Activated T-cell treated with anti-CD3 and anti-CD28 coated beads, Interleukin-2, amount 50 U/mL, for 72 hours (primary cell): Measurements from ENCODE around the gene CNTLN. TPM values are rescaled to one million over a fixed set of nuclear protein-coding genes. Genes with fewer than 3 reads are reported as not detected.

Experiments used
- ATAC-seq, 2 donors: fragments of 150-1000 bp; cut with Tn5 transposase; replicated peaks in 1 of 2; 2 replicates each; pipeline ENCODE4 v1.10.0; 2021; ENCODE audit warnings: moderate library complexity in 2 of 2, mild to moderate bottlenecking in 1 of 2
- DNase-seq, 2 donors: peaks; one replicate each; pipeline ENCODE4 v3.0.0; 2021 to 2022; ENCODE audit warnings: mixed read lengths in 1 of 2
- H3K27ac Mint-ChIP-seq: one replicate; pipeline ENCODE4 v1.8.0; 2022; ENCODE audit warnings: mild to moderate bottlenecking, moderate library complexity, mixed read lengths
- H3K27me3 Mint-ChIP-seq: one replicate; pipeline ENCODE4 v1.8.0; 2022; ENCODE audit warnings: low read depth, mixed read lengths
- H3K36me3 Mint-ChIP-seq, 2 donors: one replicate each; pipeline ENCODE4 v1.8.0; 2022; ENCODE audit warnings: mixed read lengths in 2 of 2, mild to moderate bottlenecking in 1 of 2; ENCODE audit not compliant: insufficient read depth in 2 of 2
- H3K4me1 Mint-ChIP-seq: one replicate; pipeline ENCODE4 v1.8.0; 2022; ENCODE audit warnings: low read depth, mixed read lengths
- H3K4me3 Mint-ChIP-seq, 2 donors: one replicate each; pipeline ENCODE4 v1.8.0; 2022; ENCODE audit warnings: mild to moderate bottlenecking in 2 of 2, mixed read lengths in 2 of 2, moderate library complexity in 2 of 2
- H3K9me3 Mint-ChIP-seq, 2 donors: one replicate each; pipeline ENCODE4 v1.8.0; 2022; ENCODE audit warnings: mixed read lengths in 2 of 2
- total RNA-seq, 2 donors: library from RNA; stranded (reverse); gene quantifications; one replicate each; pipeline ENCODE4 v1.2.3, GENCODE V29; 2022

Gene CNTLN
- total RNA-seq, 2 donors from 2014 or later: 0.22 to 0.67 TPM

DNA sequence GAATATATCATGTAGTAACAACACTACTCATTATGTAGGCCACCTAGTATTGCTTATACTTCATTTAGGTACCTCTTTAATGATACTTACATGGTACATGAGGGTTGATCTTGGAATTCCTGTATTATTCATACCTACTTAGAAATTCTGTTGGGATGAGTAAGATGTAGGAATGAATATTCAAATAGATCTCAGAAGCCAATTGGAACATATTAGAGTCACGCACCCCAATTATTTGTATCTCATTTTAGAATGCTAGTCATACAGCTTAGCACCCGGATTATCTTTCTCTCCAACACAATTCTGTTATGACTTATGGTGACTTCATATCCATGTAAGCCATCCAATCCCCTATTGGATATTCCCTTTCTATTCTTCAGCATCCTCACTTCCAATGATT lies 337.3 kb downstream of the CNTLN start:
- no peak overlapping the region for H3K4me3 Mint-ChIP-seq
- H3K36me3 Mint-ChIP-seq: no peaks in the 10 kb centered on the region
- no peaks in the 10 kb centered on the region for H3K27me3 Mint-ChIP-seq
- H3K27ac Mint-ChIP-seq: no peak overlapping the region
- H3K4me1 Mint-ChIP-seq: no peaks in the 10 kb centered on the region
- DNase-seq (no peak), ATAC-seq (no peak)
- H3K9me3 Mint-ChIP-seq: peaks cover 0 to 4% of the 10 kb centered on the region in 2 donors

DNA sequence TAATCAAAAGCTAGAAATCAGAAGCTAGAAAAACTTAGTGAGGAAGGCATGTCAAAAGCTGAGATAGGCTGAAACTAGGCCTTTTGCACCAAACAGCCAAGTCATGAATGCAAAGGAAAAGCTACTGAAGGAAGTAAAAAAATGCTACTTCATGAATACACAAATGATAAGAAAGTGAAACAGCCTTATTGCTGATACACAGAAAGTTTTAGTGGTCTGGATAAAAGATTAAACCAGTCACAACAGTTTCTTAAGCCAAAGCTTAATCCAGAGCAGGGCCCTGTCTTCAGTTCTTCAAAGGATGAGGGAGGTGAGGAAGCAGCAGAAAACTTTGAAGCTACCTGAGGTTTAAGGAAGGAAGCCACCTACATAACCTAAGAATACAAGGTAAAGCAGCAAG lies 341.6 kb downstream of the CNTLN start:
- DNase-seq (no peak), ATAC-seq (no peak)
- H3K9me3 Mint-ChIP-seq: peaks cover 2% of the 10 kb centered on the region in 2 donors
- no peaks in the 10 kb centered on the region for H3K4me1 Mint-ChIP-seq
- no peak overlapping the region for H3K4me3 Mint-ChIP-seq
- H3K27ac Mint-ChIP-seq: no peak overlapping the region
- no peaks in the 10 kb centered on the region for H3K36me3 Mint-ChIP-seq
- H3K27me3 Mint-ChIP-seq: no peaks in the 10 kb centered on the region

DNA sequence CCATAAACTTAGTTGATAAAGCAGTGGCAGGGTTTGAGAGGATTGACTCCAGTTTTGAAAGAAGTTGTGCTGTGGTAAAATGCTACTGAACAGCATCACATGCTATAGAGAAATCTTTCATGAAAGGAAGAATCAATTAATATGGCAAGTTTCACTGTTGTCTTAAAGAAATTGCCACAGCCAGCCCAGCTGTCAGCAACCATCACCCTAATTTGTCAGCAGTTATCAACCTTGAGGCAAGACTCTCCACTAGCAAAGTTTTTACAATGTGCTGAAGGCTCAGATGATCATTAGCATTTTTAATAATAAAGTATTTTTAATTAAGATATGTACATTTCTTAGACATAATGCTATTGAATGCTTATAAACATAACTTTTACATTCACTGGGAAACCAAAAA lies 343.0 kb downstream of the CNTLN start:
- DNase-seq (no peak), ATAC-seq (no peak)

DNA sequence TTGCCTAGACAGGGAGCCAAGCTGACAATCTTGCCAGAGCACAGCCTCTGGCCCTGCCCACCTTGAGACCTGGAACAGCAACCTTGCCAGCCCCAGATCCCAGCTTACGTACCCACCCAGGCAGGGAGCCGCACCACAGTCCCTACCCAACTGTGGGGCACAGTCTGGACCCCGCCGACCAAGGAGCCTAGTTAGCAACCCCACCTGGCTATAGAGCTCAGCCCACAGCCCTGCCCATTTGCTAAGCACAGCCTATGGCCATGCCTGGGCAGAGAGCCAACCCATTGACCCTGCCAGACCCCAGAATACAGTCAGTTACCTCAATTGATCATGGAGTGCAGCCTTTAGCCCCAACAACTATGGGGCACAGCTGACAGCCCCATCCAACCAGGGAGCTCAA lies 346.1 kb downstream of the CNTLN start:
- H3K4me1 Mint-ChIP-seq: no peaks in the 10 kb centered on the region
- H3K27me3 Mint-ChIP-seq: no peaks in the 10 kb centered on the region
- no peak for ATAC-seq
- H3K27ac Mint-ChIP-seq: no peak overlapping the region
- no peak for DNase-seq
- peaks cover 0 to 2% of the 10 kb centered on the region in 2 donors for H3K9me3 Mint-ChIP-seq
- H3K36me3 Mint-ChIP-seq: no peaks in the 10 kb centered on the region
- H3K4me3 Mint-ChIP-seq: no peak overlapping the region

More for the DNA sequence above, 343.0 kb downstream of the CNTLN start:
- no peaks in the 10 kb centered on the region for H3K27me3 Mint-ChIP-seq
- H3K9me3 Mint-ChIP-seq: peaks cover 0 to 2% of the 10 kb centered on the region in 2 donors
- no peaks in the 10 kb centered on the region for H3K4me1 Mint-ChIP-seq
- H3K36me3 Mint-ChIP-seq: no peaks in the 10 kb centered on the region
- H3K4me3 Mint-ChIP-seq: no peak overlapping the region
- H3K27ac Mint-ChIP-seq: no peak overlapping the region

DNA sequence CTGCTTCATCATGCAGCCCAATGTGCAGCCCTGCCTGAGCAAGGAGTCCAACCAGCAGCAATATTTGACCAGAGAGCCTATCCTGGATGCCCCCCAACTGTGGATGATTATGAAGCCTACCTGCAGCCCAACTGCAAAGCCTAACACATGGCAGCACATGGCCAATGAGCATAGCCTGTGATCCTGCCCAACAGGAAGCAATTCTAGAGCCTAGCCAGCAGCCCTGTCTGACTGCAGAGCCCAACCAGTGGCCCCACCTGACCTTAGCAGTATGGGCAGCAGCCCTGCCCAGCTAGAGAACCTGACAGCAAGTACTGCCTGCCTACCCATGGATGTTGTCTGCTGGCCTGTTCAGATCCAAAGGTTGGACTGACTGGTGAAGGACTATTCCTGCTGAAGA lies 346.7 kb downstream of the CNTLN start:
- H3K4me1 Mint-ChIP-seq: no peaks in the 10 kb centered on the region

DNA sequence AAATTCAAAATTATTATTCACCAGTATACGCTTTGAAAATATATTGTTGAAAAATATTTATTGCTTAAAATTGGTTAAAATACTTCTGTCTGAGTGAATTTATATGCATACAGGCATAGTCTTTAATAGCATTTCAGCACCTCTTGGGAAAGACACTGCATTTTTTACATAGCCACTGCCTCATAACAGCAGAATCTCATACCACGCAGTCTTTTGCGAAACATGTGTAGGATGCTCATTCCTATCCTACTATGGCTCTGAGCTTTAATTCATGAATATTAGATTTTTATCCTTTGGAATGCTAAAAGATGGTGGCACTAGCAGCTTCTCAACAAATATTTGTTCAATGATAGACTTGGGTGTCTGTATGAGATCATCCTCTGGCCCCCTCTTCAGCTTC lies 350.1 kb downstream of the CNTLN start:
- Mint-ChIP-seq H3K4me1 (no peaks in the 10 kb centered on the region), H3K9me3 (no peaks in the 10 kb centered on the region), H3K27ac (no peak overlapping the region), H3K27me3 (no peaks in the 10 kb centered on the region), H3K4me3 (no peak overlapping the region), H3K36me3 (no peaks in the 10 kb centered on the region)
- no peak for DNase-seq
- no peak for ATAC-seq

More for the DNA sequence above, 346.7 kb downstream of the CNTLN start:
- ATAC-seq (no peak), DNase-seq (no peak)
- no peak overlapping the region for H3K4me3 Mint-ChIP-seq
- peaks cover 0 to 2% of the 10 kb centered on the region in 2 donors for H3K9me3 Mint-ChIP-seq
- H3K27ac Mint-ChIP-seq: no peak overlapping the region
- H3K27me3 Mint-ChIP-seq: no peaks in the 10 kb centered on the region
- H3K36me3 Mint-ChIP-seq: no peaks in the 10 kb centered on the region

DNA sequence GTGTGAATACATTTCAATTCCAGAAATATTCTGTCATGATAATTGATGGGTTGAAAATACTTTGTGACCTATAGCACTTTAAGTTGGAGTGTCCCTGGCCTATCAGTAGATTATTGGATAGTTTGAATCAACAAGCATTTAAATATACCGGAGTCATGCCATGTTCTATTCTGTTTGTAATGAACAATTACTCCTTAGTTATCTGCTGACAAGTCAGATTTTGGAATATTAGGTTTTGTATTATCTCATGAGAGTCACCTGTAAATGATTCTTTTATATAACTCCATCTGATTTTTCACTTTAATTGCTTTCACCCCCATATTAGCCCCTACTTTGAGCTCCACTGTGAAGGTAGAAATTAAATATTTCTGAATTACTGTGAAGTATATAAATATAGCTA lies 351.6 kb downstream of the CNTLN start:
- no peaks in the 10 kb centered on the region for H3K4me1 Mint-ChIP-seq
- no peak overlapping the region for H3K4me3 Mint-ChIP-seq
- DNase-seq (no peak), ATAC-seq (no peak)
- no peaks in the 10 kb centered on the region for H3K36me3 Mint-ChIP-seq
- no peaks in the 10 kb centered on the region for H3K27me3 Mint-ChIP-seq
- no peaks in the 10 kb centered on the region for H3K9me3 Mint-ChIP-seq
- H3K27ac Mint-ChIP-seq: no peak overlapping the region

DNA sequence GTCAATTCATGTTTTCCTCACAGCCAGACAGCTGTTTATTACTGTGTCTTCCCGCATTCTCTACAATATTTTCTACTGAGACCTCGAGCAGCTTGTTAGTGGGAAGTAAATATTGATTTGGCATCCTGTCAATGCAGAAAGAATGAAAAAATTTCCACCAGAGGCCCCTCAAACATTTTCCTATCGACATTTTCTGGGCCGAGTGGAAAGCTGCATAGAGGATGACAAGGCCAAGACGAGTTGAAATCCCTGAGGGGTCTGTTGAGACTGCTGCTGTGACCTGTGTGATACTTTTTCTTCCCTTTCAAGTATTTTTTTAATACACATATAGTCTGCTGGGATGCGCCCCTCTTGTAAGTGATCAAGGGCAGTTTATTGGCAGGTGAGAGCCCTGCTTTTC lies 352.6 kb downstream of the CNTLN start:
- H3K36me3 Mint-ChIP-seq: no peaks in the 10 kb centered on the region
- no peak for DNase-seq
- no peak overlapping the region for H3K27ac Mint-ChIP-seq
- no peak overlapping the region for H3K4me3 Mint-ChIP-seq
- no peaks in the 10 kb centered on the region for H3K27me3 Mint-ChIP-seq
- no peak for ATAC-seq
- H3K9me3 Mint-ChIP-seq: no peaks in the 10 kb centered on the region
- H3K4me1 Mint-ChIP-seq: no peaks in the 10 kb centered on the region

DNA sequence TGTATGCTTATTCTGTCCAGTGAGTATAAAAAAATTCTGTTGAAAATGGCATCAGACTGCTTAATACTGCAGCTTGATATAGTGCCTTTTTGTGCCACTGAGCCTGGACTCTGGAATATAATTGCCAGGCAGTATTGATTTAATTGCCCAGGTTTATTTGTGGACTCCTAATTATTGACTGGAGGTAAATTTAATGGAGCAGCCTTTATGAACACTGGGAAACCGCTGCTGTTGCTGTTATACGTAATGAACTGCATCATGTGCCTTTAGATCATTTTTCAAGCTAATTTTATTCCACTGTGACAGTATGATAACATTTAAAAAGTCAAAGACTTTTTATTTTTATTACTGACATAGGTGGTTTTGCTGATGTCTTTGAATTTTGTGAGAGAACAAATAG lies 353.8 kb downstream of the CNTLN start:
- no peak for ATAC-seq
- H3K9me3 Mint-ChIP-seq: no peaks in the 10 kb centered on the region
- H3K27ac Mint-ChIP-seq: no peak overlapping the region
- H3K4me3 Mint-ChIP-seq: no peak overlapping the region
- no peaks in the 10 kb centered on the region for H3K27me3 Mint-ChIP-seq
- H3K36me3 Mint-ChIP-seq: no peaks in the 10 kb centered on the region
- DNase-seq: no peak
- H3K4me1 Mint-ChIP-seq: no peaks in the 10 kb centered on the region

DNA sequence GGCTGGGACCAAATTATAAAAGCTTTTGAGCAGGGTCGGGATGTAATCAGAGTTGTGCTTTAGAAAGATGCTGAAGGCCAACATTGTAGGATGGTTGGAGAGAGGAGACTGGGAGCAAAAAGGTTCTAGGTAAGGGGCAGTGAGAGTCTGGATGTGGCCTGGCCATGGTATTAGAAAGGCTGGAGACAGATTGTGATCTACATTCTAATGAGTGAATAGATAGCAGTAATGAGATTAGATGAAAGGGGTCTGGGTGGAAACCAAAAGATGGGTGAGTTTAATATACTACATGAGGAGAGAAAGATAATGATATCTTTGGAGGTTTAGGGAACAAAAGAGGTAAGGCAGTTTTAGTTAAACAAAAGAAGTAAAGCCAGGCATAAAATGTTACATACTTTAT lies 355.3 kb downstream of the CNTLN start:
- H3K9me3 Mint-ChIP-seq: no peaks in the 10 kb centered on the region
- H3K27me3 Mint-ChIP-seq: no peaks in the 10 kb centered on the region
- no peaks in the 10 kb centered on the region for H3K4me1 Mint-ChIP-seq
- H3K4me3 Mint-ChIP-seq: no peak overlapping the region
- ATAC-seq (no peak), DNase-seq (no peak)
- no peak overlapping the region for H3K27ac Mint-ChIP-seq
- H3K36me3 Mint-ChIP-seq: no peaks in the 10 kb centered on the region

DNA sequence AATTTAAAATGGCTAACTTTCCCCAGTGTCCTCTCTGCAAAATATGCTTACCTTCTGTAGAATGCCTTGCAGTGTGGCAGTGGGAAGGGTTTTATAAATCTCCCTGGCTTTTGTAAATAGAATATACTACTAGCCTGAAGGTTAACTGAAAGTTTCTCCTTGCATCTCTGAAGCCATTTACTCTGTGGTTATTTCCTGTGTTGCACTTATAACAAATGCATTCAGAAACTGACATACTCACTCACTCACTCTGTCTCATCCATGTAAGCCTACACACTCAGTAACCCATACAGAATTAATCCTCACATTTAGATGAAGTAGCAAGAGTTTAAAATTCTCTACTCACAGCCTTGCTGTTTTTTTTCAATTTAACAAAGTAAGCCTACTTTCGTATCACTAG lies 356.9 kb downstream of the CNTLN start:
- Mint-ChIP-seq H3K9me3 (no peaks in the 10 kb centered on the region), H3K4me1 (no peaks in the 10 kb centered on the region), H3K27me3 (no peaks in the 10 kb centered on the region), H3K4me3 (no peak overlapping the region), H3K36me3 (no peaks in the 10 kb centered on the region), H3K27ac (no peak overlapping the region)
- DNase-seq (no peak), ATAC-seq (no peak)

DNA sequence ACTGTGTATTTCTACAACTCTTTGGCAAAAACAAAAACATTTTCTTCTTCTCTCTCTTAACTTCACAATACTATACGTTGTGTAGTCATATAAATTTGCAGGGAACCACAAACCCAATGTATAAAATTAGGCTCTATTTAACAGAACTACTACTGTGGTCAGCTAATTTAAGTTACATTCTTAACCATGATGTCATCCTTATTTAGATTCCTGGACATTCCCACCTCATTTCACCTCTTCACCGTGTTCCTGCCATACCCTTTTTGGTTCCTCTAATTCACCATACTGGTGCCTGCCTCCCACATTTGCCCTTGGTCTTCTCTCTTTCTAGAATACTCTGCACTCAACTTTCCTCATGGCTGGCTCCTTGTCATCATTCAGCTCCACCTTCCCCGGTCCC lies 368.4 kb downstream of the CNTLN start:
- Mint-ChIP-seq H3K4me3 (no peak overlapping the region), H3K27me3 (no peaks in the 10 kb centered on the region), H3K36me3 (no peaks in the 10 kb centered on the region), H3K4me1 (no peaks in the 10 kb centered on the region), H3K27ac (no peak overlapping the region), H3K9me3 (peaks cover 0 to 13% of the 10 kb centered on the region in 2 donors)
- DNase-seq: no peak
- no peak for ATAC-seq

DNA sequence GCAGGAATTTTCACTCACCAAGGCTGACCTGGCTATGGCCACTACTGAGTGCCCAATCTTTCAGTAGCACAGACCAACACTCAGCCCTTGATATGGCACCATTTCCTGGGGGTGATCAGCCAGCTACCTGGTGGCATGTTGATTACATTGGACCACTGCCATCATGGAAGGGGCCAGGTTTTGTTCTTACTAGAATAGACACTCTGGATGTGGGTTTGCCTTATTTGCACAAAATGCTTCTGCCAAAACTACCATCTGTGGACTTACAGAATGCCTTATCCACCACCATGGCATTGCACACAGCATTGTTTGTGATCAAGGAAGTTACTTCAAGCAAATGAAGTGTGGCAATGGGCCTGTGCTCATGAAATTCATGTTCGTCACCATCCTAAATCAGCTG lies 374.3 kb downstream of the CNTLN start:
- Mint-ChIP-seq H3K4me1 (no peaks in the 10 kb centered on the region), H3K9me3 (peaks cover 5 to 13% of the 10 kb centered on the region in 2 donors), H3K27me3 (no peaks in the 10 kb centered on the region), H3K27ac (no peak overlapping the region), H3K36me3 (no peaks in the 10 kb centered on the region), H3K4me3 (no peak overlapping the region)
- DNase-seq (no peak), ATAC-seq (no peak)

DNA sequence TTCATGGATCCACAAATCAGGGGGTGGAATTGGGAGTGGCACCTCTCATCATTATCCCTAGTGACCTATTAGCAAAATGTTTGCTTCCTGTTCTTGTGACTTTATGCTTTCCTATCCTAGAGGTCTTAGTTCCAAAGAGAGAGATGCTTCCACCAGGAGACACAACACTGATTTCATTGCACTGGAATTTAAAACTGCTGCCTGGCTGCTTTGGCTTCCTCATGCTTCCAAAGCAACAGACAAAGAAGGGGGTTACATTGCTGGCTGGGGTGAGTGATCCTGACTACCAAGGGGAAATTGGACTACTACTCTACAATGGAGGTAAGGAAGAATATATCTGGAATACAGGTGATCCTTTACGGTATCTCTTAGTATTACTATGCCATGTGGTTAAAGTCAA lies 374.9 kb downstream of the CNTLN start:
- no peaks in the 10 kb centered on the region for H3K4me1 Mint-ChIP-seq
- H3K4me3 Mint-ChIP-seq: no peak overlapping the region
- H3K27me3 Mint-ChIP-seq: no peaks in the 10 kb centered on the region
- DNase-seq (no peak), ATAC-seq (no peak)
- peaks cover 5 to 11% of the 10 kb centered on the region in 2 donors for H3K9me3 Mint-ChIP-seq
- no peak overlapping the region for H3K27ac Mint-ChIP-seq
- H3K36me3 Mint-ChIP-seq: no peaks in the 10 kb centered on the region
